GM10266 (cell line): ENCODE results near the gene DCC.

Source experiments
- DNase-seq: peaks from one replicate; pipeline ENCODE4 v3.0.0; 2012; ENCODE audit errors: extremely low spot score
- TF ChIP-seq, protein P1 (sequence below): IDR thresholded peaks from 2 replicates; pipeline ENCODE4 v1.5.1; 2012; ENCODE audit warnings: mild to moderate bottlenecking, low read depth; ENCODE audit not compliant: control insufficient read depth, insufficient read depth; ENCODE audit errors: missing control alignments

DCC gene

DNA sequence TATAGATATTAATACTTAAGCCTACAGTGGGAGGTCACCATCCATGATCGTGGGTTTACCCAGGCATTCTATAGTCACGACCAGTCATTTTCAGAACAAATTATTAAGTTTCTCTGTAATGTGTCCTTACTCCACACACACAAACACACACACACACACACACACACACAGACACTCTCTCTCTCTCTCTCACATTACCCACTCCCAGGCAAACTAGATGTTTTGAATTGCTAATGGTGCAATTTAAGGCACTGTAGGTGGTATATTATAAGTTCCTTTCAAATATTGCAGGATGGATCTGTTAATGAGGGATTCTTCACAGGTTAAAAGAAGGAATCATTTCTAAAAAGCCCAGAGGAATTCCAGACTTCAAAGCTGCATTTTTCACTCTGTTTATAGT, 1226.6 kb downstream of the DCC start:
- no peak for DNase-seq
- TF ChIP-seq, protein P1, sequence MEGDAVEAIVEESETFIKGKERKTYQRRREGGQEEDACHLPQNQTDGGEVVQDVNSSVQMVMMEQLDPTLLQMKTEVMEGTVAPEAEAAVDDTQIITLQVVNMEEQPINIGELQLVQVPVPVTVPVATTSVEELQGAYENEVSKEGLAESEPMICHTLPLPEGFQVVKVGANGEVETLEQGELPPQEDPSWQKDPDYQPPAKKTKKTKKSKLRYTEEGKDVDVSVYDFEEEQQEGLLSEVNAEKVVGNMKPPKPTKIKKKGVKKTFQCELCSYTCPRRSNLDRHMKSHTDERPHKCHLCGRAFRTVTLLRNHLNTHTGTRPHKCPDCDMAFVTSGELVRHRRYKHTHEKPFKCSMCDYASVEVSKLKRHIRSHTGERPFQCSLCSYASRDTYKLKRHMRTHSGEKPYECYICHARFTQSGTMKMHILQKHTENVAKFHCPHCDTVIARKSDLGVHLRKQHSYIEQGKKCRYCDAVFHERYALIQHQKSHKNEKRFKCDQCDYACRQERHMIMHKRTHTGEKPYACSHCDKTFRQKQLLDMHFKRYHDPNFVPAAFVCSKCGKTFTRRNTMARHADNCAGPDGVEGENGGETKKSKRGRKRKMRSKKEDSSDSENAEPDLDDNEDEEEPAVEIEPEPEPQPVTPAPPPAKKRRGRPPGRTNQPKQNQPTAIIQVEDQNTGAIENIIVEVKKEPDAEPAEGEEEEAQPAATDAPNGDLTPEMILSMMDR, result no peak

- peak; percentile 40 for DNase-seq
- TF ChIP-seq, protein P1, result peak; percentile 67
Measured at GRCh38 chr18:53567929-53568574, 1228.1 kb downstream of the DCC start.
